Nasal cavity respiratory epithelium epithelial cell of viscerocranial mucosa (primary cell): ENCODE data around the gene LMO2. TPM values are rescaled to one million over a fixed set of nuclear protein-coding genes. Genes with fewer than 3 reads are reported as not detected.

Source experiments
- total RNA-seq: library from RNA; depleted of rRNA; stranded (reverse); fragments of >200 nt; gene quantifications from 2 replicates; pipeline ENCODE4 v1.2.3, GENCODE V29; 2014

LMO2 gene
- 0.34 and 0.93 TPM in 2 replicates for total RNA-seq

GRCh38 chr11:33891714-33892327, at the start of gene LMO2:
Gene LMO2, minus strand, starts transcription at chr11:33892076. Its CDS starts 22,360 bp downstream, at chr11:33869716.

Other genes with a start within 250 kb of the LMO2 start
- gene C11orf91, start 191.2 kb downstream of the LMO2 start, total RNA-seq = not detected in 2 replicates
- 95.3 and 376 TPM in 2 replicates for gene CD59, start 155.7 kb downstream of the LMO2 start, total RNA-seq
- gene FBXO3, start 117.6 kb downstream of the LMO2 start, total RNA-seq = 26.7 and 43.7 TPM in 2 replicates
- gene CAPRIN1, start 159.7 kb upstream of the LMO2 start, total RNA-seq = 136 and 241 TPM in 2 replicates
- 17.1 and 34.0 TPM in 2 replicates for gene NAT10, start 213.6 kb upstream of the LMO2 start, total RNA-seq